HG03558 (cell line): ENCODE results near the gene GAS6.

Experiments
- ATAC-seq: cut with Tn5 transposase; IDR thresholded peaks from one replicate; pipeline ENCODE4 v1.9.1; 2021; ENCODE audit warnings: moderate number of reproducible peaks; ENCODE audit not compliant: unreplicated experiment; ENCODE audit errors: extremely low read depth

GAS6 gene

GRCh38 chr13:113813070-113813748, 50.7 kb downstream of the GAS6 start:
- no peak for ATAC-seq

DNA sequence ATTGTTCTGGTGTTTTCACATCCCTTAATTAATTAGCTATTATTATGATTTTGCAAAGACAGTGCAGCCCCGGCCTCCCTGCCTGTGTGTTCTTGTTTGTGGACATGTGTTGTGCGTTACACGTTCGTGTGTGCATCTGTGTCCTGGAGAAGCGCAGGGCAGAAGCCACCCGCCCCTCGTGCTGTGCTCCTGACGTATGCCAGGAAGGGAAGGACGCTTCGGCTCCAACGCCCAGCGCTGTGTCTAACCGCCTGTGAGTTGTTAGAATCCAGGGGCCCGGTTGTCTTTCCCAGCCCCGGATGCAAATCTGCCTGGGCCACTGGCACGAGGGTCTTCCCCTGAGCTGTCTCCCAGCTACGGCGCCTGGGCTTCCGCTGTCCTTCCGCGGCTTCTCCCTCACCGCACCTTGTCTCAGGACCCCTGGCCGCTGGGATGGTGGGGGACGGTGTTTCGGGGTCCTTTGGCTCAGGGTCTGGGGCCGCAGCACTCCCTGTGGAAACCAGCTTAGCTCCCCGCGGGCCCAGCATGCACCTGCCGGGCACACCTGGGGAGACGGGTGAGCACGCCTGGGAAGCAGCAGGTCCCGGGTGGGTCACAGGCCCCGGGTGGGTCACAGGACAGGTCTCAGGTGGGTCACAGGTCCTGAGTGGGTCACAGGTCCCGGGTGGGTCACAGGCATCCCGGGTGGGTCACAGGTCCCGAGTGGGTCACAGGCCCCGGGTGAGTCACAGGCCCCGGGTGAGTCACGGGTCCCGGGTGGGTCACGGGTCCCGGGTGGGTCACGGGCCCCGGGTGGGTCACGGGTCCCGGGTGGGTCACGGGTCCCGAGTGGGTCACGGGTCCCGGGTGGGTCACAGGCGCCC, 51.5 kb downstream of the GAS6 start:
- no peak for ATAC-seq

- no peak for ATAC-seq
Measured at GRCh38 chr13:113811081-113811928, 52.6 kb downstream of the GAS6 start.

DNA sequence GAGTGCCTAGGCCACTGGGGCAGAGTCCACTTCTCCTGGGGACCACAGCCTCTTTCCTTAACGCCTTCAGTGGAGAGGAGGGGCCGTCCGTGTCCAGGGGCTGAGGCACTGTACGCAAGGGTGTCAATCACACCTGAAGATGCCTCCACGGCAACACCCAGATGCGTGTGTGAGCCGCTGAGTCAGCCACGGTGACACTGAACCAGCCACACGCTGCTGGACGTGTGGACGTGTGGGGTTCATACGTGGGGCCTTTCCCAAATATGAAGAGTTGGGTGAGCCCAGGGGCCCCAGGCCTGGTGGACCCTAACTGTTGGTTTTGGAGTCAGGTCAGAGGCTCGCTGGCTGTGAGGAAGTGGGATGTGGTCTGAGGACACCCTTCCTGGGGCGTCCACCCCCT, 53.2 kb downstream of the GAS6 start:
- no peak for ATAC-seq

DNA sequence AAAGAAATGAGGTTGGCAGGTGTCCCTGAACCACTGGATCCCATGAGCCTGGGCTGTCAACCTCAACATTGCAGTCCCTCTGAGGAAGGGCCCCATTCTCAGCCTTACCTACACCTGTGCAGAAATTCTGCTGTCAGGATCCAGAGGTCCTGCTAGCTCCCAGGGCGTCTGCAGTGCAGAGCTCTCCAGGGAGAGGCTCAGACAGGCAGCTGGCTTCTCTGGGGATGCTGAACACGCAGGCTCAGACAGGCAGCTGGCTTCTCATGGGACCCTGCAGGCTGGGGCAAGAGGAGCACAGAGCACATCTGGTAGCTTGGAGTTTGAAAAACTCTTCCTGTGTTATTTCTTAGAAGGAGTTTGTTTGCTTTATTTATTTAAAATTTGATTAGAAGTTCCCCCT, 53.9 kb downstream of the GAS6 start:
- no peak for ATAC-seq

DNA sequence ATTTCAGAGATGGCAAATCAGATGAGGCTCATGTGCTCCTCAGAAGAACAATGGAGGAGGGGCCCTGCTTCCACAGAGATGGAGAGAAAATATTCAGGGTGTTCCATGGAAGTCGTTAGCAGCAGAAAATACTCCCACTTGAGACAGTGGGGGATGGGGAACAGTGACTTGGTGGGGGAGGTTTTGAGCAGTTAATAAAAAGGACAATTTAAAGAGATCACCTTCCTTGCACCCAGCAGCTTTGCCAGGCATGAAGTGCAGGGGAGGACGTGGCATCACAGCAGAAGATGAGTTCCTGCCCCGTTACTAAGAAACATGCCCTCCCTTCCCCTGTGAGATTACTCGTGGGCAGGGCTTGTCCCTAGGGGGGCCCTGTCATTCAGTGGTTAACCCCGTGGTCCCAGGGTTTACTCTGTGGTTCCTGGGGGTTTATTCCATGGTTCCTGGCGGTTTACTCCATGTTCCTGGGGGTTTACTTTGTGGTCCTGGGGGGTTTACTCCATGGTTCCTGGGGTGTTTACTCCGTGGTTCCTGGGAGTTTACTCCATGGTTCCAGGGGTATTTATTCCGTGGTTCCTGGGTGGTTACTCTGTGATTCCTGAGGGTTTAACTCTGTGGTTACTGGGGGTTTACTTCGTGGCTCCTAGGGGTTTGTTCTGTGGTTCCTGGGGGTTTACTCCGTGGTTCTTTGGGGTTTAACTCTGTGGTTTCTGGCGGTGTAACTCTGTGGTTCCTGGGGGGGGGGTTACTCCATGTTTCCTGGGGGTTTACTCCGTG, 55.6 kb downstream of the GAS6 start:
- no peak for ATAC-seq

DNA sequence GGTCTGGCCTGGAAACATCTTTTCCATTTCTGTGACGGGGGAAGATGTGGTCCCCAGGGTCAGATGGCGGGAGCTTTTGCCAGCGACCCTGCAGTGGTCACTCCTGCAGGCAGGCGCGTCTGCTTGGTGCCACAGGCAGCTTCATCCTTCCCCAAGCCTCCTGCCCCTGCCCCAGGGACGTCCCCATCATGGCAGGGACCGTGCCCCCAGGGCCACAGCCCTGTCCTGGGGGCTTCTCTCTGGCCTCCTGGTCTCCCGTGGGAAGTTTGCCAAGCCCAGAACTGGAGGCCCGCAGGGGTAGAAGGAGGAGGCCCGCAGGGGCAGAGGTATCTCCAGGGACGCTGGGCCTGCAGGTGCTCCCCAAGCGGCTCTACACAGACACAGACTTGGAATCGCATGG, 57.4 kb downstream of the GAS6 start:
- ATAC-seq = no peak

GRCh38 chr13:113806104-113806471, 57.8 kb downstream of the GAS6 start:
- no peak for ATAC-seq

DNA sequence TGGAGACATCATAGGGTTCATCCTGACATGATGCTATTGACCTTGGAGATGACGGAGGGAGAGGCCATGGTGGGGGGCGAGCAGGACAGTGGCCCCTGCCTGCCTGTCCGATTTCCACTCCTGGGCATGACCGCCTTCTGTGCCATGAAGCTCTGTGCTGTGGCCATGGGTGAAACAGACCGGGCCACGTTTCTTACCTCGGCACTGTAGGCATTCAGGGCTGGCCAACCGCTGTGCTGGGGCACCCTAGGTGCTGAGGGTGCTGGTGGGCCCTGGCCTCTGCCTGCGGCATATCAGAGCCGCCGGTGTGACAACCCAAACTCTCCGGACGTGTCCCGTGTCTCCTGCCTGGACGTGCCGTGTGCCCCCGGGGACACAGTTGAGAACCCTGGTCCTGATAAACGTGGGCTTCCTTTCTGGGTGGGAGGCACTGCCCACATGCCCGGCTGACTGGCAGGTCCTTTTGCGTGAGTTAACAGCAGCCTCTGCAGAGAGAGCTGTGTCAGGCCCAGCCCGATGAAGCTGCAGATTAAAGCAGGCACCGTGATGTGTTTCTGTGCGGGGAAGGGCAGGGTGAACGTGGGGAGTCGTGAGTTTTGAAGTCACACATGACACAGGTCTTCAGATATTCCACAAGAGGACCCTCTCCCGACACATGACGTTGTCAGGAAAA, 58.3 kb downstream of the GAS6 start:
- ATAC-seq = no peak

DNA sequence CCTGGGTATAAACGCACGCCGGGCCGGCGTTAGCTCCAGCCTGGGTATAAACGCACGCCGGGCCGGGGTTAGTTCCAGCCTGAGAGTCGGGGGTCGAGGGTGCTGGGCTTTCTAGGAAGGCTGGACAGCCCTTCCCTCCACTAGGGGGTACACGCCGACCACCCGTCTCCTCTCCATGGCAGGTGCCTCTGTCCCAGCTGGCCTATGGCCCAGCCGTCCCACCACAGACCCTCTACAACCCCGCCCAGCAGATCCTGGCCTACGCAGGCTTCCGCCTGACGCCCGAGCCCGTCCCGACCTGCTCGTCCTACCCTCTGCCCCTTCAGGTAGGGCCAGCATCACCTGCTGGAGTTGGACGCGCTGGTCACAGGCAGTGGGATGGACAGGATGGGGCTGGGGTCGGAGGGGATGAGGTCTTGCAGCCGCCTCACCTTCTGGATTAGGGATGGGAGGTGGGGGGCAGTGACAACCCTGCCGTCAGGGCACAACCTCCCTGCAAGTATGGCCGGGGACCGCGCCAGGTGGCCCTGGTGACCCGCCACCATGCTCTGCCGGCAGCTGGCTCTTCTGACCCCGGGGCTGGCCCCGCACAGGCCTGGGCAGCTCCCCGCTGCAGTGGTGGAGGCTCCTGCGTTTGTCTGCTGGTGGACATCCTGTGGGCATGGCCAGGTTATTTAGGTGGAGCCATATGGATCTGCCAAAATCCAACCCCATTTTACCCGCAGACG, 59.0 kb downstream of the GAS6 start:
- ATAC-seq = no peak

DNA sequence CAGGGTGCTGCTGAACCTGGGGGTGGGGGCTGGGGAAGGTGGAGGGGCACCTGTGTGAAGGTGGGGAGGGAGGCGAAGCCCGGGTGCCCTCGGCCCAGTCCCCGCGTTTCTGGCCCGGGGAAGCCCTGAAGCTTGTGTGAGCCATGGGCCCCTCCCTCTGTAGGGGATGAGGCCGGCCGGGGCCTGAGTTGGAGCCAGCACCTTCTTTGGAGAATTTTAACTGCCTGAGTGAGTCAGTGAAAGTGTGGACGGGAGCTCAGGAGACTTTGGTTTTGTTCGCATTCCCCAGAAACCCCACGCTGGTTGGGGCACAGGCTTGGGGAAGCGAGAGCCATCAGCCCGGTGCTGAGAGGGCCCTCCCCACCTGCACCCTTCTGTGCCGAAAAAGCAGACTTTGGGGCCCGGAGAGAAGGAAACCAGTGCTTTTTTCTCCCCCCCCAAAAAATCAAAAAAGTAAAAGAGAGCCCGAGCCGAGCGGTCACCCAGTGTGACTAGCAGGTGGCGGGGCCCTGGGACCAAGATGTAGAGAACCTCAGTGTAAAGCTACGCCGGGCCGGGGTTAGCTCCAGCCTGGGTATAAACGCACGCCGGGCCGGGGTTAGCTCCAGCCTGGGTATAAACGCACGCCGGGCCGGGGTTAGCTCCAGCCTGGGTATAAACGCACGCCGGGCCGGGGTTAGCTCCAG, 59.7 kb downstream of the GAS6 start:
- ATAC-seq = no peak

- ATAC-seq = no peak
Measured at GRCh38 chr13:113803409-113804016, 60.4 kb downstream of the GAS6 start.

- ATAC-seq = no peak
Measured at GRCh38 chr13:113802761-113803160, 61.1 kb downstream of the GAS6 start.

DNA sequence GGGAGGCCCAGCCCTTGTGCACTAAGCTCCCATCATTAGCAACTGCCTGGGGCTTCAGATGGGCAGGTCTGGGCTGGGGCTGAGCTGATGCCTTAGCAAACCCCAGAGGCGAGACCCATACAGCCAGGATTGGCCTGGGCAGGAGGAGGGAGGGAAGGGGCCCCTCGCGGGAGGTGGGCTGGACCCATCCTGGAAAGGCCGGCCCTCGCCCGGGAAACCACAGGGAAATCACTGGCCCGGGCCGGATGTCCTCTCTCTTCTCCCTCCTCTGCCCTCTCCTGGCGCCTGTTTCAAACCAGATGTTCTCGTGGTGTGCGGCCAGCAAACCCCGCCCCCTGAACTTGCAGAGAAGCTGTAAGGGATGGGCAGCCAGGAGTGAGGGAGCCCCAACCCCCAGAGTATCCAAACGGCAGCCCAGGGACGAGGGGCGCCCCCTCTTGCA, 61.8 kb downstream of the GAS6 start:
- no peak for ATAC-seq

DNA sequence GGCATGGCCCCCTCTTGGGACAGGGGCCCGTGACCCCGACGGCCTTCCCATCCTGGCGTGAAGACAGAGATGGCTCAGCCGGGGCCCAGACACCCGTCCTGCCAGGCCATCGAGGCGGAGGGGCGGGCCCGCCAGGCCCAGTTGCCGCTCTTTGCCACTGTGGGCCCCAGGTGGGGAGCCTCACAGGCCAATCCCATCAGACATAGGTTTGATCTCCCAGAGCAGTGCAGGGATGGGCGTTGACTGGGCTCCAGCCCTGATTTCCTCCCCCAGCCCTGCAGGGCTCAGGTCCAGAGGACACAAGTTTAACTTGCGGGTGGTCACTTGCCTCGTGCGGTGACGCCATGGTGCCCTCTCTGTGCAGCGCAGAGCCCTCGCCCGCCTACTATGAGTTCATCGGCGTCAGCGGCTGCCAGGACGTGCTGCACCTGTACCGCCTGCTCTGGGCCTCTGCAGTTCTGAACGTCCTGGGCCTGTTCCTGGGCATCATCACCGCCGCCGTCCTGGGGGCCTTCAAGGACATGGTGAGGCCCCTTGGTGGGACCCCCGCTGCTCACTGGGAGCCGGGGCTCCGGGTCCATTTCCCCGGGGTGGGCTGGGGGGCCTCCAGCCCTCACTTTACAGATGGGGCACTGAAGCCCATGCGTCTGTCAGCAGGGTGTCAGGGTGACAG, 62.5 kb downstream of the GAS6 start:
- ATAC-seq = no peak

- no peak for ATAC-seq
Measured at GRCh38 chr13:113800576-113800926, 63.3 kb downstream of the GAS6 start.

DNA sequence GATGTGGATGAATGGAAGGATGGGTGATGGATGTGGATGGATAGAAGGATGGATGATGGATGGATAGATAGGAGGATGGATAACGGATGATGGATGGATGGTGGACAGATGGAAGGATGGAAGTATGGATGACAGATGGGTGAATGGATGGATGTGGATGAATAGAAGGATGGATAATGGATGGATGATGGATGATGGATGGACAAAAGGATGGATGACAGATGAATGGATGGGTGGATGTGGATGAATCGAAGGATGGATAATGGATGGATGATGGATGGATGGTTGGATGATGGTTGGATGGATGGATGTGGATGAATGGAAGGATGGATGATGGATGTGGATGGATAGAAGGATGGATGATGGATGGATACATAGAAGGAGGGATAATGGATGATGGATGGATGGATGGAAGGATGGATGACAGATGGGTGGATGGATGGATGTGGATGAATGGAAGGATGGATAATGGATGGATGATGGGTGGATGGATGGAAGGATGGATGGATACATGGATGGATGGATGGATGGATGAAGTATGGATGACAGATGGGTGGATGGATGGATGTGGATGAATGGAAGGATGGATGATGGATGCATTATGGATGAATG, 65.6 kb downstream of the GAS6 start:
- ATAC-seq = no peak
